ENCODE data around the gene LGR5.
A peak's percentile ranks its signal among the peaks of the same experiment; 100 is the strongest.

The LGR5 gene

DNA sequence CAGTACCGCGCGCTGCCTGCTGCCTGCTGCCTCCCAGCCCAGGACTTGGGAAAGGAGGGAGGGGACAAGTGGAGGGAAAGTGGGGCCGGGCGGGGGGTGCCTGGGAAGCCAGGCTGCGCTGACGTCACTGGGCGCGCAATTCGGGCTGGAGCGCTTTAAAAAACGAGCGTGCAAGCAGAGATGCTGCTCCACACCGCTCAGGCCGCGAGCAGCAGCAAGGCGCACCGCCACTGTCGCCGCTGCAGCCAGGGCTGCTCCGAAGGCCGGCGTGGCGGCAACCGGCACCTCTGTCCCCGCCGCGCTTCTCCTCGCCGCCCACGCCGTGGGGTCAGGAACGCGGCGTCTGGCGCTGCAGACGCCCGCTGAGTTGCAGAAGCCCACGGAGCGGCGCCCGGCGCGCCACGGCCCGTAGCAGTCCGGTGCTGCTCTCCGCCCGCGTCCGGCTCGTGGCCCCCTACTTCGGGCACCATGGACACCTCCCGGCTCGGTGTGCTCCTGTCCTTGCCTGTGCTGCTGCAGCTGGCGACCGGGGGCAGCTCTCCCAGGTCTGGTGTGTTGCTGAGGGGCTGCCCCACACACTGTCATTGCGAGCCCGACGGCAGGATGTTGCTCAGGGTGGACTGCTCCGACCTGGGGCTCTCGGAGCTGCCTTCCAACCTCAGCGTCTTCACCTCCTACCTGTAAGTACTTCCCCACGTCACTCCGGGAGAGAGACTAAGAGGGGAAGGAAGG, at the start of gene LGR5:
LGR5 (plus strand) TSS at position 186 of the 732 bp plus-strand sequence; CDS start at position 469, 283 bp downstream.
- DNase-seq, result no peak

DNA sequence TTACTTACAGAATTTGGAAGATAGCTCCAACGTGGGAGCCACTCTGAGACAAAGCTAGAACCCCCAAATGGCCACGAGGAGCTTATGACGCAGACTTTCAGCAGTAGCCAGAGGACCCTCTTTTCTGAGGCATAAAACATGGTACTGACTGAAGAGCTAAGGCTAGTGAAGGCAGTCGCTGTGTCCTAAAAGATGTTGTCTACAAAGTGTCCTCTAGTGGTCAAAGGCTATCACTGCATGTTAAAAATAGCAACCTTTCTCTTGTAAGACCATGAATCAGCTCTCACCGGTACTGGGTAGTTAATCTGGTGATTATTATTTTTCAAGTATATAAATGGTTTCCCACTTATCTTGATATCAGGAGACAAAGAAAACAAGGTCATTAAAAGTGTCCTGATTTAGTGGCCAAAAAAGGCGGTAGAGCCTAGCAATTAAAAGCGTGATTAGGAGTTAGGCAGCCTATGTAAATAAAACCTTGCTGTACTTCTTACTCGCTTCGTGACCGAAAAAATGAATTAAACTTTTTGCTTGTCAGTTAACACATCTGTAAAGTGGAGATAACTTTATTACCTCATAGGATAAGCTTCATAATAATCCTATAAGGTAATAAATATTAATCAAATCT, 47.0 kb upstream of the LGR5 start:
- peak; percentile 49 for DNase-seq

GRCh38 chr12:71393625-71394024, 46.0 kb upstream of the LGR5 start:
- no peak for DNase-seq

GRCh38 chr12:71397433-71397954, 42.1 kb upstream of the LGR5 start:
- DNase-seq, result no peak

GRCh38 chr12:71399197-71399596, 40.4 kb upstream of the LGR5 start:
- DNase-seq, result no peak

GRCh38 chr12:71400481-71400880, 39.1 kb upstream of the LGR5 start:
- no peak for DNase-seq

GRCh38 chr12:71405884-71406283, 33.7 kb upstream of the LGR5 start:
- no peak for DNase-seq

- no peak for DNase-seq
Observed at GRCh38 chr12:71407732-71408131, 31.9 kb upstream of the LGR5 start.

DNA sequence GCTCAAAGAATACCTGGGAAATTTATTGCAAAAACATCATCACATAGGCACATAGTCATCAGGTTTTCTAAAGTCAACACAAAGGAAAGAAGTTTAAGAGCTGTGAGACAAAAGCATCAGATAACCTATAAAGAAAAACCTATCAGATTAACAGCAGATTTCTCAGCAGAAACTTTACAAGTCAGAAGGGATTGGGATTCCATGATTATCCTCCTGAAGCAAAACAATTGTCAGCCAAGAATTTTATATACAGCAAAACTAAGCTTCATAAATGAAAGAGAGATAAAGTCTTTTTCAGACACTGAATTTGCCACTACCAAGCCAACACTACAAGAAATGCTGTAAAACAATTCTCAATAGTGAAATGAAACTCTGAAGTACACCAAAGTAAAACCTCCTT, 28.8 kb upstream of the LGR5 start:
- DNase-seq, result no peak

- no peak for DNase-seq
Observed at GRCh38 chr12:71411635-71412034, 28.0 kb upstream of the LGR5 start.

- no peak for DNase-seq
Observed at GRCh38 chr12:71415336-71416231, 24.0 kb upstream of the LGR5 start.

DNA sequence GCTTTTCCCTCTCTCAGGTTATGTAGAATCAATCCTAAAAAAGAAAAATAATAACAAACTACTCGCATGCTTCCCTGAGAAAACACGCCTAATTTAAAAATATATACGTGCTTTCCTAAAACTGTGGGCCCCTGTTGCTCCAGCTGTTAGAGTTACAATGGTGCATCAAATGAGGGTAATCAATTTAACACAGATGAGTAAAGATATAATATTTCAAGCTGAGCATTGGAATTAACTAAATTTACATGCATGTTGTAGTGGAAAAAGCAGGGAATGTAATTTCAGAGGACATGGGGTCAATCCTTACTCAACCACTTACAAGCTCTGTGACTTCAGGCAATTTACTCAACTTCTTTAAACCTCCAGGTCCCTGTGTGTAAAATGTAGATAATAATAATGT, 22.4 kb upstream of the LGR5 start:
- no peak for DNase-seq

DNA sequence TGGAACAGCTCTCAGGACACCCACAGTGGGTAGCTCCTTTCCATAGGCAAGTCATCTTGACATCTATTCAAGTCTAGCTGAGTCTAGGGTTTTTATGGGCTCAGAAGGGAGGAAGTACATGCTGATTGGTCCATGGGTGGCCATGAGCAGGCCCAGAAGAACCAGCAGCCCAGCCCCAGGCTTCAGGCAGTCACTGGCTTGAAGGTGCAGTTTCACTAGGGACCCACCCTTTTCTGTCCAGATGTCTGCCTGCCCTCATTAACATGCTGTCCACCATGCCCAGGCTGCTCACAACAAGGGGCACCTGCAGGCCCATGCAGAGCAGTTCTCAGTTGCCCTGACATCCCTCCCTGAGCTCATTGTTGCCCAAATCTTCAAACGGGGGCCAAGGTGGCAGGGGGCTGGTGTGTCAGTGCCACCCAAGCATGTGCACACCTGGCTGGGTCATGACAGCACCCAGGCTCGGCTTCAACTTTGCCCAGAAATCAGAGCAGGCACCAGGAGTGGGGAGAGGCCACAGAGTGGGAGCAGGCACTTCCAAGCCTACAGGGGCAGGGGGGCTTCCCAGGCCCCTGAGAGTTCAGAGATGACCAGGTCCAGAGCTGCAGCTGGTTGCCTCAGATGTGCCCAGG, 18.7 kb upstream of the LGR5 start:
- DNase-seq, result no peak

DNA sequence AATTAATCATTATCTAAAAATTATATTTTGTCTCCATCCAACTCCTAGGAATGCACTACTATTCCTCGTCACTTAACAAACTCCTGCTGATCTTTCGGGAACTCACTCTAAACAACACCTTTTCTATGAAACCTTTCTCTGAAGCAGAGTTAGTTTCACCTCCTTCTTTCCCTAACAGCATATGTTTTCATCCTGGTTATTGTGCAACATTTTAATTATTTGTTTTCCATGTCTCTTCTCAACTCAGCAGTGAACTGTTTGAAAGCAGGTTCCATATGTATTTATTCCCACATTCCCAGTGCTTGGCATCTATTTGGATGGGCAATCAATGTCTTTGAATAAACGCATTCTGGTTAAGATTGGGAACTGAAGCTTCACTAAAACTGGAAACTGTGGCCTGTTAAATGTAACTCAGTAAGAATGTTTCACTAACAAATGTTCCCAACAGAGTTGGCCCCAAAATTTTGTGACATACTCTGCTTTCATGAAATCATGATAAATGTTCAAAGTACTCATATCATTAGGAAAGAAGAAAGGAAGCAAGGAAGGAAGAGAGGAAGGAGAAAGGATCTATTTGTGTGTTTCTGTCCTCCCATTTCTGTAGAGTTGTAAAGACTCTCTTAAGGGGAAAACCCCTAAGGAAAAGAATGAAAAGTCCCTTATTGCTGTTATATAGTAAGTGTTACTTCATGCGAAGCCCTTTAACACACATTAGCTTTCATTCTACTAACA, 13.9 kb upstream of the LGR5 start:
- DNase-seq, result no peak

- DNase-seq, result no peak
Observed at GRCh38 chr12:71426300-71427047, 13.1 kb upstream of the LGR5 start.

GRCh38 chr12:71430756-71431155, 8.8 kb upstream of the LGR5 start:
- no peak for DNase-seq

DNA sequence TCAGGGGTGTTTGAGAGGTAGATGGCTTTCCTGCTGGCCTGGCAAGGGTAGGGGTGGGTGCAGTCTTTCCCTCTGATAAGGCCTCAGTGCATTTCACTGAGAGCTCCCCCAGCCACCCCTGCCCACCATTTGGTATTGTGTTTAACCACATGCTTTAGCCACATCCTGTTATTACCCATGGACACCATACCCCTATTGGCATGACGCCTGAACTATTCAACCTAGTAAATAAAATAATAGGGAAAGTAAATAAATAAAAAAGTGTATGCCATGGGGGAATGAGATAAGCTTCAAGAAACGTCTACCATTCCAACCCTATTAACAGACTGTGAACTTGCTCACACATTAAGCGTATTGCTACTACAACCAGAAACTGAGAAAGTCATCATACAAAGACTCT, 7.6 kb upstream of the LGR5 start:
- DNase-seq, result no peak

GRCh38 chr12:71432936-71433335, 6.7 kb upstream of the LGR5 start:
- no peak for DNase-seq

DNA sequence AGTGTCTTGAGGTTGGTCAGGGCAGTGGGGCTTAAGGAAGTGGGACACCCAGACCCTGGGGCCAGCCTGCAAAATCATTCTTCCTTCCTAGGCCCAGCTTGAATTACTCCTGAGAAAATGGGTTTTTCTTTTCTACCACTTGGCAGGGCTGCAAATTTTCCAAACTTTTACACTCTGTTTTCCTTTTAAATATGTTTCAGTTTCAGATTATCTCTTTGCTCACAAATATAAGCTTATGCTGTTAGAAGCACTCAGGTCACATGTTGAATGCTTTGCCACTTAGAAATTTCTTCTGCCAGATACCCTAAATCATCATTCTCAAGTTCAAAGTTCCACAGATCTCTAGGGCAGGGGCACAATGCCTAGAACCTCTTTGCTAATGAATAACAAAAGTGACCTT, 2.9 kb upstream of the LGR5 start:
- DNase-seq, result no peak

DNA sequence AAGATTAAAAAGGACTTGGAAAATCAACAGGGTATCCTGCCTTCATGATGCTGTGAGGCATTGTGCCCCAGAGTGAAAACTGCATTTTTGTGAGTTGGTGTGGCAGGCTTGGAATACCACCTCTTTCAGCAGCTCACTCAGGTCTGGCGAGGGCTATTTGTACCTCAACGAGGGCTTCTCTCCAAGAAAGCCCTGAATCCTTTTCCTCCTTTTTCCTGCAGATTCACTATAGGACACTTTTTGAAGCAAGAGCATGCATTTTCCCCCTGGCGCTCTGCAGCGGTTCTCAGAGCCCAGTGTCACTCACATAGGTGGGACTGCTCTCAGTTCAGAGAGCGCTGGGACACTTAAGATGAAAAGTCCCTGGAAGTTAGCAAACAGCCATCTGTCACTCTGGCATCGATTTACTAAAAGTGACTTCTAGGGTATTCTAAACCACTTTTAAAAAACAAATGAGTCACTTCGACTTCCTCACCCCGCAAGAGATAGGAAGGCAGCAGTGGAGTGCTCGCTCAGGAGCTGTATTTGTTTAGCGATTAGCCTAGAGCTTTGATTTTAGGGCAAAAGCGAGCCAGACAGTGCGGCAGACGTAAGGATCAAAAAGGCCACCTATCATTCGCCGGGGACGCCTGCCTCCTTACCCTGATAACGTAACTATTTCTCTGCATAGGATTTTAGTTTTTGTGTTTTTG, 782 bp upstream of the LGR5 start:
- DNase-seq, result peak; percentile 29

DNA sequence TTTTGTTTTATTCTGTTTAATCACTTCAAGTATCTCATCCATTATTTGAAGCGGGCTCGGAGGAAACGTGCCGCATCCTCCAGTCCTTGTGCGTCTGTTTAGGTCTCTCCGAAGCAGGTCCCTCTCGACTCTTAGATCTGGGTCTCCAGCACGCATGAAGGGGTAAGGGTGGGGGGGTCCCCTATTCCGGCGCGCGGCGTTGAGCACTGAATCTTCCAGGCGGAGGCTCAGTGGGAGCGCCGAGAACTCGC, 311 bp upstream of the LGR5 start:
- no peak for DNase-seq
